ENCODE measurements around the gene VAV2.
"Not testable (repeated sequence)": the region's sequence is repeated elsewhere in the genome, so short reads cannot be mapped to it uniquely, and the experiment has no call there.

VAV2 gene

DNA sequence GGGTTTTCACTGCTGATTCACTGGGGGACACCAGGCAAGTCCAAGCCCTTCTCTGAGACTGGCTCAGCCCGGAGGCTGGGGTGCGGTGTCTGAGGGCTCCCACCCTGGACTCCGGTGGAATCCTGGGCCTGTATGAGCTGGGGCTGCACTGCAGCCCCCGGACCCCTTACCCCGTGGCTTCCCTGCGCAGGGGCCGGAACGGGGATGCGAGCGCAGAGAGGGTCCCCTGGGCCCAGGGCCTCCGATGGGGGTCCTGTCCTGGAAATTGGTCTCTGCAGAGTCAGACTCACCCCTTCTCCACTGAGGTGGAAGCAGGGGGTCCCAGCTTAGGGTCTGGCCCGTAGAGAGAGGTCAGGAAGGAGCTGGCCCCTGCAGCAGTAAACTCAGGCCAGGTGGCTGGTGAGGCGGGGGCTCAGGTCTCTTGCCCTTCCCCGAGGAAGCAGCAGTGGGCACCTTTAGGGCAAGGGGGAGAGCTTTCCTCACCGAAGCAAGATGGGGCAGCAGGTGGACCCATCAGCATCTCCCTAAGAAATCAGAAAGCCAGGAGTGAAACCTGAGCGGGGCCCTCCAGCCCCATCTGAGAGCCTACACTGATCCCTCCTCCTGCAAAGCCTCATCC lies 1.6 kb upstream of the VAV2 start:
- DNase-seq (ENCODE audit: low spot score): no peak
- TF ChIP-seq, protein P1, sequence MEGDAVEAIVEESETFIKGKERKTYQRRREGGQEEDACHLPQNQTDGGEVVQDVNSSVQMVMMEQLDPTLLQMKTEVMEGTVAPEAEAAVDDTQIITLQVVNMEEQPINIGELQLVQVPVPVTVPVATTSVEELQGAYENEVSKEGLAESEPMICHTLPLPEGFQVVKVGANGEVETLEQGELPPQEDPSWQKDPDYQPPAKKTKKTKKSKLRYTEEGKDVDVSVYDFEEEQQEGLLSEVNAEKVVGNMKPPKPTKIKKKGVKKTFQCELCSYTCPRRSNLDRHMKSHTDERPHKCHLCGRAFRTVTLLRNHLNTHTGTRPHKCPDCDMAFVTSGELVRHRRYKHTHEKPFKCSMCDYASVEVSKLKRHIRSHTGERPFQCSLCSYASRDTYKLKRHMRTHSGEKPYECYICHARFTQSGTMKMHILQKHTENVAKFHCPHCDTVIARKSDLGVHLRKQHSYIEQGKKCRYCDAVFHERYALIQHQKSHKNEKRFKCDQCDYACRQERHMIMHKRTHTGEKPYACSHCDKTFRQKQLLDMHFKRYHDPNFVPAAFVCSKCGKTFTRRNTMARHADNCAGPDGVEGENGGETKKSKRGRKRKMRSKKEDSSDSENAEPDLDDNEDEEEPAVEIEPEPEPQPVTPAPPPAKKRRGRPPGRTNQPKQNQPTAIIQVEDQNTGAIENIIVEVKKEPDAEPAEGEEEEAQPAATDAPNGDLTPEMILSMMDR (conservative IDR thresholded peaks at IDR 0.05; ENCODE audit: low read depth): no peak
- H3K27ac ChIP-seq: peak overlapping the region; percentile 99
- ChIA-PET POLR2A (ENCODE audit: low non-redundant PET) (interaction anchor here (0.5 to 1.6 kb wide), 7 partner anchors 100 to 211 kb away, joined by 3 to 8 read pairs (median 3); no protein-coding TSS in a partner anchor), CTCF (interaction anchor here (0.5 to 3.7 kb wide), 41 partner anchors 11 to 1070 kb away, joined by 3 to 102 read pairs (median 5); no protein-coding TSS in a partner anchor)

DNA sequence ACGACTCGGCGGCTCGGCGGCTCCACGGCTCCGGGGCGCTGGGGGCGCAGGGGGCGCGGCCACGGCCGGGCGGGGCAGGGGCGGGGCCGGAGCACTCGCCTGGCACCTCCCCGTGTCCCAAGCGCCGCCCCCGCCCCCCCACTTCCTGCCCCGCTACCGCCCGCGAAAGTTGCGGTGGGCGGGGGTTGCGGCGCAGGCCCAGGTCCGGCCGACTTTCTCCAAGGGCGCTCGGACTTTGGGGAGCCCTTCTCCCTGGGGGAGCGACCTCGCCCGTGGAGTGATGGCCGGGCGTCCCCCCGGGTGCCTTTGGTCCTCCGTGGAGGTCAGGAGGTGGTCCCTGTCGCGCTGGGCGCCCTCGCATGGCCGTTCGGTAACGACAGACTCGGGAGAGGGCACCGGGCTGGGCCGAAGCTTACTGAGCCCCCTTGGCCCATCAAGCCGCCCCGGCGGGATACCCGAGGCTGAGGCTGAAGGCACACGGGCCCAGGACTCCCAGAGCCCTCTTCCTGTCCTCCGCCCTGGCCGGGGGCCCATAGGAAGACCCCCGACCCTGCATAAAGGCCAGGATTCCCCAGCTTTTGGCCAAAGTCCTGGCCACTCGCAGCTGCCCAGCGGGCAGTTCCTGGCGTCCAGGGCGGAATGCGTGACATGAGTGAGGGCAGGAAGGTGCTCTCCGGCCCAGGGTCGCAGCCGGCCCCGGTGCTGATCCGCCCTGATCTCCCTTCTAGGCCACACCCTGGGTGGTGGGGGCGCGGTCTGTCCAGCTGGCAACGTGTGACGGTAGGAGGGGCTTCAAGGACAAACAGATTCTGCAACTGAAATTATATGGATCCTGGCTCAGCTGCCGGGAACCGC lies 883 bp upstream of the VAV2 start:
- TF ChIP-seq, protein P1 (conservative IDR thresholded peaks at IDR 0.05; ENCODE audit: low read depth): peak; percentile 71
- DNase-seq (ENCODE audit: low spot score): peak; percentile 93
- ChIA-PET POLR2A (ENCODE audit: low non-redundant PET) (interaction anchor here (0.5 to 1.4 kb wide), 6 partner anchors 99 to 209 kb away, joined by 3 to 8 read pairs (median 3); no protein-coding TSS in a partner anchor), CTCF (interaction anchor here (0.5 to 3.7 kb wide), 29 partner anchors 34 to 1069 kb away, joined by 3 to 102 read pairs (median 4); no protein-coding TSS in a partner anchor)
- H3K27ac ChIP-seq: peak overlapping the region; percentile 99

DNA sequence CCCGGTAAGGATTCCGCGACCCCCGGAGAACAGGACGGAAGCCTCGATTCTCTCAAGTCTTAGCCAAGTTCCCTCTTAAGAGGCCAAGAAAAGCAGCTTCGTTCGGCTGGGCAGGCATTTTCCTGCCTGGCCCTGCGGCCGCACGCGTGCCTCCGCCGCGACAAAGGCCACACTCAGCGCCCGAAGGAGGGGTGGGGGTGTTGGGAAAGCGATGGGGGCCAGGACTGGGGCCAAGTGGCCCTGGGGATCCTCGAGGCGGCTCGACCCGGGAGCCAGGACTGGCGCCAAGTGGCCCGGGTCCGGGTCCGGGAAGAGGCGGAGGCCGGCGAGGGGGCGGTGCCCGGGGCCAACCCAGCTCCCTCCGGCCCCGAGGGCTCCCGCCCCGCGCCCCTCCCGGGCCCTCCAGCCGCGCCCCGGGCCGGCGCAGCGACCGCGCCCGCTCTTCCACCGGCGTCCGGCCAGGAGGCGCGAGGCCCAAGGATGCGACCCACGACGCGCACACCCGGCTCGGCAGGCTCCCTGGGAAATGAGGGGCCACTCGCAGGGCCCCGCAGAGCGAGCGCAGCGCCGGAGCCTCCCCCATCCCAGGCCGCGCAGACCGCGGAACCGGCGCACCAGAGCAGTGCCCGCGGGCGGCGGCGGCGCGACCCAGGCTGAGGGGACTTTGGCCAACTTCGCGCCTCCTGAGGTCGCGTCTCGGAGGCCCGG lies 756 bp downstream of the VAV2 start:
- TF ChIP-seq, protein P1 (conservative IDR thresholded peaks at IDR 0.05; ENCODE audit: low read depth): no peak
- ChIA-PET POLR2A (ENCODE audit: low non-redundant PET) (interaction anchor here (1.0 to 1.8 kb wide), 2 partner anchors 47 to 117 kb away, joined by 4 to 6 read pairs; no protein-coding TSS in a partner anchor), CTCF (interaction anchor here (0.7 to 1.8 kb wide), 4 partner anchors 110 to 249 kb away, joined by 3 to 8 read pairs (median 4); no protein-coding TSS in a partner anchor)
- DNase-seq (ENCODE audit: low spot score): peak; percentile 30
- H3K27ac ChIP-seq: peak overlapping the region; percentile 99

GRCh38 chr9:133990366-133991213 lies 1.5 kb downstream of the VAV2 start:
- ChIA-PET CTCF (interaction anchor here (0.7 to 1.8 kb wide), 4 partner anchors 110 to 248 kb away, joined by 3 to 8 read pairs (median 4); no protein-coding TSS in a partner anchor), POLR2A (ENCODE audit: low non-redundant PET) (interaction anchor here (1.0 to 1.8 kb wide), 2 partner anchors 46 to 117 kb away, joined by 4 to 6 read pairs; no protein-coding TSS in a partner anchor)
- H3K27ac ChIP-seq: peak overlapping the region; percentile 99
- peak; percentile 78 for DNase-seq (ENCODE audit: low spot score)
- TF ChIP-seq, protein P1 (conservative IDR thresholded peaks at IDR 0.05; ENCODE audit: low read depth): no peak

- ChIA-PET CTCF (interaction anchor here (1.1 to 1.8 kb wide), 3 partner anchors 114 to 247 kb away, joined by 3 to 8 read pairs (median 4); no protein-coding TSS in a partner anchor), POLR2A (ENCODE audit: low non-redundant PET) (interaction anchor here (0.7 kb wide), 3 partner anchors 14 to 366 kb away, joined by 4 to 7 read pairs (median 5); no protein-coding TSS in a partner anchor)
- TF ChIP-seq, protein P1 (conservative IDR thresholded peaks at IDR 0.05; ENCODE audit: low read depth): no peak
- DNase-seq (ENCODE audit: low spot score): no peak
- H3K27ac ChIP-seq: peak overlapping the region; percentile 99
Observed at GRCh38 chr9:133989625-133990365, 2.3 kb downstream of the VAV2 start.

GRCh38 chr9:133988771-133989170 lies 3.4 kb downstream of the VAV2 start:
- peak overlapping the region; percentile 99 for H3K27ac ChIP-seq
- DNase-seq (ENCODE audit: low spot score): not testable (repeated sequence)
- ChIA-PET CTCF (interaction anchor here (0.7 kb wide), 2 partner anchors 29 to 372 kb away, joined by 3 read pairs; no protein-coding TSS in a partner anchor), POLR2A (ENCODE audit: low non-redundant PET) (interaction anchor here (0.7 to 0.8 kb wide), 2 partner anchors 37 to 41 kb away, joined by 3 to 4 read pairs; no protein-coding TSS in a partner anchor)

Measured in RWPE1 (cell line).